Activated CD4-positive, alpha-beta T cell treated with anti-CD3 and anti-CD28 coated beads, Interleukin-2, amount 50 U/mL, for 1 hour (primary cell): ENCODE measurements around the gene RXRA.
A peak's percentile ranks its signal among the peaks of the same experiment; 100 is the strongest.

Experiments used
- DNase-seq: peaks from one replicate; pipeline ENCODE4 v3.0.0-alpha.2; 2020

The RXRA gene

DNA sequence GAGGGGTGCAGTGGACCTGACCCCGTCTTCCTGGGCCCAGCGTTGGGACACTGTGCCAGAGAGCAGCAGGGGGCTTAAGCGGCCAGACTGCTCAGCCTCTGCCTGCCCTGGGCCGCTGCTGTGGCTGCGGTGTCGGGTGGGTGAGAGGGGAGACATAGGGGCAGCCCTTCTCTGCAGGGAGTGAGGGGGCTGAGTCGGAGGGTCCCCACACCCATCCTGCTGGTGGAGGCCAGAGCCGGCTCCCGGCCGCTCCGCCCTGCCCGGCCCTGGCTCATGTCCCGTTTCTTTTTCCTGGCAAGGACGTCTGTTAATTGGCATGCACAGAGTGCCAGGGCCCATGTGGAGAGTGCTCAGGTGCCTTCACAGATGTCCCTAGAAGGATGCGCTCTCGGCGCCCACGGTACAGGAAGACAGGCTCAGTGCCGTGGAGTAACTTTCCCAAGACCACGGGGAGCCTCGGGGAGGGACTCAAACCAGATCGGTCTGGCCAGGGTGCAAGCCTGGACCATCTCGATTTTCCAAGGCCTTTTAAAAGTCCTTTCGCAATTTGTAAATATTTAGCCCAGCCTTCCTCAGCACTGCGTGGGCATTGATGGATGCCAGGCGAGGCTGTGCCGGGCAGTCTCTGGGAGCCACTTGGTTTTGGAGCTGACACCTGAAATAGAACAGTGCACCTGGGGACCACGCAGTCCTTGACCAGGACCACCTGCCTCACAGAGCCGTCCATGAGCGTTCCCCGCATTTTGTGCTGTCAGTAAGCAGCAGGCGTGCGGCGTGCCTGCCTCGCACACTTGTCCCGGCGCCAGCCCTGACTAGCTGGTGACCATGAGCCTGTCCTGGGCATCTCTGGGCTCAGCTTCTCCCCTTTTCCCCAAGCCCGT, 60.9 kb downstream of the RXRA start:
- no peak for DNase-seq

DNA sequence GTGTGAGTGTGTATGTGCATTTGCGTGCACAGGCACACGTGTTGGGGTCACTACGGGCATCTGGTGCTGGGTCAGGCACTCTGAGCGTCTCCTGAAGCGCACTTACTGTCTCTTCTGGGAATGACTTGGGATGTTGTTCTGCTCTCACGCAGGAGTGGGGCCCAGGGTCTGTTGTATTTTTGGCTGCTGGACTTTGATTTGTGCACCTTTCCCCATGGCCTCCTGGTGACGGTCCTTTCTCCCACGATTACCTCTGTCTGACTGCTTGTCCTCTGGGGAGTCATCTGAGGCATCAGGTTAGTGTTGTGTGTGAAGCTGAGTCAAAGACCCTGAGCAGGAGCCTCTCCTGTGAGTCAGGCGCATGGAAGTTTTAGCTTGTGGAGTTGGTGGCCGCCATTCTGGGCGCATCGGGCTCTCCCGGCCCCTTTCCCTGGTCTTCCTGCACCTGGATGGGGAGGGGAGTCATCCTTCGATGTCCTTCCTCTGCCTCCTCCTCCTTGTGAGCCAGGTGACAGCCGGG, 62.1 kb downstream of the RXRA start:
- no peak for DNase-seq

DNA sequence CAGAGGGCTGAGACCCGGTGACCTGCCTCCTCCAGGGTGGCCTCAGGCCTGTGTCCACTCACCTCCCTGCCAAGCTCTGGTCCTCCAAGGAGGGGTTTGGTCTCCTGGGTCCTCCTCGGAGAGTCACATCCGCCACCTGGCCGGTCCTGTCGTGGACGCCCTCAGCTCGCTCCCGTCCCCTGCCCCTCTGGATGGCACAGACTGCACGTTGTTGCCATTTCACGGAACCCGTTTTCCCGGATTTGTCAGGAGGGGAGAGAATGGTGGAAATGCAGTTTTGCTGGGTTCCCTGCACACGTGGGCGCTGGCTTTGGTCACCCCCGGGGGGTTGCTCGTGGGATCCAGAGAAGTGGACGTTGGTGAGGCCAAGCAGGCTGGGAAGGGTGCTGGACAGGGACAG, 62.7 kb downstream of the RXRA start:
- DNase-seq, result no peak

DNA sequence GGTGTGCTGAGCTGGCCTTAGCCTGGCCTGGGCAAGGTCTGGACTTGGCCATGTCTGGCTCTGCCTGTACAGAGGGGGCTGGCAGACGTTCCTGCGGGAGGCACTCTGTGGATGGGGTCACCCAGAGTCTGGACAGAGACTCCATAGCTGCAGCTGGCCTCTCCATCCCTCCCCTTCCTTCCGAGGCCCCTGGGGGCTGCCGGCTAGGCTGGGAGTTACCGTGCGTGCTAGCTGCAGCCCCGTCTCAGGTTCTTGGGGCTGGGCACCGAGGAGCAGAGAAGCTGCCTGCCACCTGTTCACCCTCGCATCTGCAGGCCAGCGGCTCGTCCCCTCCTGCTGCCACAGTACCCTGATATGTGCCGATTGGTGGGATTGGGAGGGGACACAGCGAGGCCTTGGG, 63.4 kb downstream of the RXRA start:
- DNase-seq, result no peak

DNA sequence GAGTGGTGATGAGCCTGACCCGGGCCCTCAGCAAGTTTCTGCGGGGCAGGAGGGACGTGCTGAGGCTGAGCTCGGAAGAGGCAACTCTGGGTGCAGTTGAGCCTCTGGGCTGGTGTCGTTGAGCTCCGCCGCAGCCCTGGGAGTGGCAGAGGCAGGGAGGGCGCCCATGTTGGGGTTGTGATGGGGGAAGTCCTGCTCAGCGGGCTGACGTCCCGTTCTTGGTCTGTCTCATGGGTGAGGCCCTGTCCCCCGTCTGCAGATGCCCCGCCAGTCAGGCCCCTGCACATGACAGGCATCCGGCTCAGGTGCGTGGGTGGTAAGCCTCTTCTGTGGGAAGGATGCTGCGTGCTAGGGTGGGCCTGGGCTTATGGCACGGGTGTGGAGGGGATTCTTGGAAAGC, 64.3 kb downstream of the RXRA start:
- peak; percentile 65 for DNase-seq

DNA sequence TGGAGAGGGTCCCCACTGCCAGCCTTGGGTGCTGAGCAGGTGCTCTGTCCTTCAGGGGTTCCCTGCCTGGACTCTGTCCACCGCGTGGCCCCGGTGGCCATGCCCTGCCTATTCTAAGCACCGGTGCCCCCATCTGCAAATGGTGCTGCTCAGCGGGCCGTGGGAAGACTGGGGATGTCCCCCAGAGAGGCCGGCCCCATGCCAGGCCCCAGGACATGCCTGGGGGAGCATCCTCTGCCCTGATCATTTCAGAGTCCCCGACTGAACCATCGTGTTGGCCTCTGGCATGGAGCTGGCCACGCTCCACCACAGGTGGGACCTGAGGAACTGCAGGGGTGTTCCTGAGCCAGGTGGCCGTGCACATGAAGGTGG, 64.7 kb downstream of the RXRA start:
- DNase-seq, result no peak

DNA sequence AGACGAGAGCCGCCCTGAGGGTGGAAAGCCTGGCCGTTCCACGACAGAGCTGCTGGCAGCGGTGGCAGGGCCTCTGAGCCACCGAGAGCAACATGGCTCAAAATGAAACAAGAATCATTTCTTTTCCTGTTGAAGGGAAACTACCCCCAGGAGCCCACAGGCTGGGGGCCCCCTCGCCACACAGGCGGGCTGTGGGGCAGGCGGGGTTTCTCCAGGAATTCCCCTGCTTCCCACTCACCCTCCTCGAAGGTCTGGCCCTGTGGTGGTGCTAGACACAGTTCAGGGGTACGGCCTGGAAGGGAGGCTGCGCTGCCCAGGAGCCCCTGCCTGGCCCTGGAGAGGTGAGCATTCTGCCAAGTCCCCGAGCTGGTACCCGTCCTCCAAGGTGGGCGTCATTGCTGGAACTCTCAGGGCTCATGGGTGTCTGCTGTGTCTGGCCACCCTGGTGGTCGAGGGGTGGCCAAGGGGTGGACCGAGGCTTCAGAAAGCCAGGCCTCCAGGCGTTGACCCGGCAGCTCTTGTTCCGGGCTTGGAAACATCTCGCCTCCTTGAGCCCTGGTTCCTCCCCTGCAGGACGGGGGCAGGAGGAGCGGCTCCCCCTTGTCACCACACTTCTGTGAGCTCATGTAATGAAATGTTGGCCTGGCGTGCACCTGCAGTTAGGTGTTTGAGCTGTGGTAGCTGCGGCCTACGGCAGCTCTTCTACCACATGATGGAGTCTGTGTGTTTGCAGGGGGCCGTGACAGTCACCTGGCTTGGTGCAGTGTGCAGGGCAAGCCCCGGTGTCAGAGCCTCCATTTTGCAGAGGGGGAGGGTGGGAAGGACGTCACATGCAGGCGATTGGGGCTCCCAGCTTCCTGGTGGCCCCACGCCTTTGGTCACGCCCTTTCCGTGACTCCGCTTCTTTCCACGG, 65.3 kb downstream of the RXRA start:
- peak; percentile 67 for DNase-seq

DNA sequence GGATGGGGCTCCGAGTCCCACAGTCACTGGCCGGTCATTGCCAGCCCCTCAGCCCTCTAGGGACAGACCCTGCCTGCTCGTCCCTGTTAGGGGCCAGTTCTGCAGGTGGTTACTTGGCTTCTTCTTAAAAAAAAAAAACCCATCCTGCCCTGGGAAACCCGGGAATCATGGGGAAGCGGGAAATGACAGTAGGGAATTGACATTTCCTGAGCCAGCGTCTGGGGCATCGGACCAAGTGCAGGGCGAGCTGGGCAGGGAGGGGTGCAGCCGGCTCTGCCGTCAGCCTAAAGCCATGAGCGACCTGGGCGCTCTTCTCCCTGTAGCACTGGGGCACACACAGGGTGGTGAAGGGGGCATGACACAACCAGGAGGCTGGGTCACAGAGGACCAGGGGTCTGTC, 66.6 kb downstream of the RXRA start:
- no peak for DNase-seq

DNA sequence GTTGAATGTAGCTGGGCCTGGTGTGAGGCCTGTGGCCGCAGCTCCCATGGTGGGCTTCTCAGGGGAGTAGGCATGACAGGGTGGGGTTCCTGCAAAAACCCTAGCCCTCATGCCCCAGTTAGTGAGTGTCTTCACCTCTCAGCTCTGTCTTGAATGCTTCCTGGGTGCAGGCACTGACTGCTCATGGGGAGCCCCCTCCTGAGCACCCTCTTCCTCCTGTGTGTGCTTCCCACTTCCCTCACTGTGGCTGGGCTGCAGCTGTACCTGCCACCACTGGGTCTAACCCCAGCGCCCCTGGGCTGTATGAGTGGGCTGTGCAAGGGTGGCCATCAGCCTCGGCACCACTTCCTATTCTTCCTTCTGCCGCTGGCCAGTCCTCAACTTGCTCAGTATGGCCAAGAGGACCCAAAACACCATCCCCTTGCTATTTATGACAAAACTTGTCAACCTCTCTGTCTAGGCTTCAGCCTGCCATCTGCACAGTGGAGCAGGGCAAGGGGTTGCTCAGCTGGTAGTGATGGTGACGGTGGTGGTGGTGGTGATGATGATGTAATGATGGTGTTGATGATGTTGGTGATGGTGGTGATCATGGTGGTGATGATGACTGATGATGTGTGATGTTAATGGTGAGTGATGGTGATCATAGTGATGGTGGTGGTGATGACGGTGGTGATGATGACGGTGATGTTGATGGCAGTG, 67.5 kb downstream of the RXRA start:
- DNase-seq, result no peak

DNA sequence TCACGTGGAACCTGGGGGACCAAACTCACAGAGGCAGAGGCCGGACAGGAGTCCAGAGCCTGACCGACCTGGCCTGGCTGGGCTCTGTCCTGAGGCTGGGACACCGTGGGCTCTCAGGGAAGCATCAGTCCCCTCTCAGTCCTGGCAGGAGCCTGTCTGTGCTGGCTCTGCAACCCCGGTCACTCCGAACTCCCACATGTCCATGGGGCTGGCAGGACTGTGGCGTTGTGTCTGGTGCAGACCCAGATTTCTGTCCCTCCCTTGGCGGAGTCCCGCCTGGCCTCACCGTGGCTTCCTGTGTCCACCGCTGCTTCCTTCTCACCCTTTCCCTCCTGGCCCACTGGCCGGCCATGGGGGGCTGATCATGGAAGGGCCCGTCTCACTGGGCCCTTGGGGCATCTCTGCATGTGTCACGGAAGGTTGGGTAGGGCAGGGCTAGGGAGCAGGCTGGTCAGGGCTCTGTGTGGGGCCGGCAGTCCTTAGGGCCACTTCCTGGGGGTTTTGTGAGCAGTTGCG, 68.8 kb downstream of the RXRA start:
- no peak for DNase-seq

DNA sequence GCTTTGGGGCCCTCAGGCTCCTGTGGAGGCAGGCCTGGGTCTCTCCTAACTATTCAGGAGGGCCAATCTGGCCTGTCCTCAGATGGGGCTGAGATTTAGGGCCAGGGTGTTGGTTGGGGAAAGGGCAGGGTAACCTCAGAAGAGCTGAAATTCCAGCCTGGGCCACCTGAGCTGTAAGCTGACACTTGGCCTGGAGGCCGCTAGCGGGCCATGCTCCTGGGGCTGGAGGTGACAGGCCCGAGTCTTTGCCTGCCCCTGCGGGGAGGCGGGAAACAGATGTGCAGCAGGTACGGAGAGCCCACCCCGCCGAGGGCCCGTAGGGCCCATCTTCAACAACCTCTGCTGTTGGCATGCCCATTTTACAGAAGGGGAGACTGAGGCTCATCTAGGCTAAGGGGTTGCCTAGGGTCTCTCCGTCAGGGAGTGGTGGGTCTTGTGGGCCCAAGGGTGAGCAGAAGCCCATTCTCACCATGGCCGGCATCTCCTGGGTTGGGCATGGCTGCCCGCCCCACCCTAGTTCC, 69.5 kb downstream of the RXRA start:
- DNase-seq, result no peak

DNA sequence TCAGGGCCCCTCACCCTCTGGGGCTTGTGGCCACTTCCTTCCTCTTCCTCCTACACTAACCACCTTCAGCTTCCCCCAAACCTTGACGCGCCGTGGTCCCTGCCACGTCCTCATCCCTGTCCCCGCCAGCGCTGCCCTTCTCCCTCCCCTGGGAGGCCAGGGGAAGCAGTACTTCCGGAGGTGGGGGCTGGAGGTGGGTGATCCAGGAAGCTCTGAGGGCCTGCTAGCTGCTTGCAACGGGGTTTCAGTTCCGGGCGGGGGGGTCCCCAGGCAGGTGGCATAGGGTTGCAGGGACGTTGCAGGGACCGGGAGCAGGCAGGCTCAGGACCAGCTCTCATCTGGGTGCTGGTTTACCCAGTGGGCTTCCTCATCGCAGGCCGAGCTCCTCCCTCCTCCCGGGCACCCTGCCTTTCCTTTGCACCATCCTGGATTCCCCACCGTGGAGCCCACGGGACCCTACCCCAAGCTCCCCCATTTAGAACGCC, 70.0 kb downstream of the RXRA start:
- DNase-seq, result peak; percentile 28

DNA sequence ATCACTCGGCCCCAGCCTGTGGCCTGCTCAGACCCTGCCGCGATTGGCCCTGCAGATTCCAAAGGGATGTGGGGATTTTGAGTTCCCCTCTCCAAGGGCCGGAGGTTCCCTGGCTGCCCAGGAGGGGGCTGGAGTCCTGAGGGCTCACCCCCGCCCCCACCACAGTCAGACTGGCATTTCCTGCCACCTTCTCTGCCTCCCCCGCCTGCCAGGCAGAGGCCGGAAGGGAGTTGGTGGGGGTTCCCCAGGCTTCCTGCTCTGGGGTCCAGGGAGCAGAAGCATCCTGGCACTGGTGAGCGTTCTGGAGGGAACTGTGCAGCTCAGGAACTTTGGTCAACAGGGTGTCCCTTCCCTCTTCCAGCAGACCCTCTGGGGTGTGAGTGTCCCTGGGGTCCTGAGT, 70.6 kb downstream of the RXRA start:
- peak; percentile 34 for DNase-seq

DNA sequence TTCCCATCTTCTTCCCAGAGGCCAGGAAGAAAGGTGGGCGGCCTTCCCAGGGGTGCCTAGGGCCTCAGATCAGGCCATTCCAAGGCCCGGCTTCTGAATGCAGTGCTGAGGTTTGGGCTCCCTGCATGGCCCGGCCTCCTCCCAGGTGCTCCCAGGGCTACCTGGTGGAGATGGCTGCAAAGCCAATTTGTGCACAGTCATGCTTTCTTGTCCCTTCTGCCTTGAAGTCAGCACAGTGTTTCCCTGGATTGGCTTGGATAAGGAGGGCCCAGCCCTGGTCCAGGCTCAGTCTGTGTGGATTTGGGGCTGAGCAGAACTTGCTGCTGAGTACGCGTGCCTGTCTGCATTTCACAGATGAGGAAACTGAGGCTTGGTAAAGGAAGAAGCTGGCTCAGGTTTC, 72.5 kb downstream of the RXRA start:
- no peak for DNase-seq

DNA sequence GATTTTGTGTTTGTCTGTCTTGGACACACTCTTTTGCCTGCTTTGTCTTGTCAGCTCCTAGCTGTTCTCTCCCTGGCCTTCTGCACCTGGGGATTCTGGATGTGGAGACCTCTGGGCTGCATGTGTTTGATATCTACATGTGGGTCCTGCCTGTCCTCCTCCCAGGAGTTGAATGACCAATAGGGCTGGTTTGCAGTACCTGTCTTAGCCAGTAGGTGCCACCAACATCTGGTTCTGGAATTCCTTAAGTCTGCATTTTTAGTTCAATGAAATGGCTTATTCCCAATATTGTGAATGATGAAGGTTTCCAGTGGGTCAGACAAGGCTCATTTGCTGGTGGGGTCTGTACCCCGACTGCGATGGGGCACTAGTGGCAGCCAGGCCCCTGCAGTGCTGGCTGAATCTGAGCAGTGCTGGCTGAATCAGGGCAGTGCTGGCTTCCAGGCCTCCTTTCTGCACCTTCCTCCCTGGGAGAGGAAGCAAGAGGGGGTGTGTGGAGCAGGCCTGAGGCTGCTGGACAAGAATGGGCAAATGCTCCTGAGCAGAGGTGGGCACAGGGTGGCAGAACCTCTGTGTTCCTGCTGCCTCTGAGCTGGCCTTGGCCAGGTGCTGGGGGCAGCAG, 73.3 kb downstream of the RXRA start:
- DNase-seq, result no peak

DNA sequence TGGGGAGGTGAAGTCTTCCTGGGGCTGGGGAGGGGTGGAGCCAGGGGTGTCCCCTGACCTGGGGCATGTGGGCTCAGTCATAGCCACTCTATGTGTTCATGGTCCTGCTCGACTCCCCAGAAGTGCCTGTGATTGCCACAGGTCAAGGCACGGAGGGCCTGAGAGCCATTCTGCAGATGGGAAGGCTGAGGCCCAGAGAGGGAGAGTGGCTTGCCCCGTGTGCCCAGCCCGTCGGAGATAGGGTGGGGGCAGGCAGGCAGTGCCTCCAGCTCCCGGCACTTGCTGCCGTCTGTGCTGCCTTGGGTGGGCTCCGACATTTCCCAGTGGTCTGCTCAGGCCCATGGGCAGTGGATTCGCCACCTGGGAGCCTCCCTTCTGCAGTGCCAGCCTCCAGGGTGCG, 74.0 kb downstream of the RXRA start:
- no peak for DNase-seq

DNA sequence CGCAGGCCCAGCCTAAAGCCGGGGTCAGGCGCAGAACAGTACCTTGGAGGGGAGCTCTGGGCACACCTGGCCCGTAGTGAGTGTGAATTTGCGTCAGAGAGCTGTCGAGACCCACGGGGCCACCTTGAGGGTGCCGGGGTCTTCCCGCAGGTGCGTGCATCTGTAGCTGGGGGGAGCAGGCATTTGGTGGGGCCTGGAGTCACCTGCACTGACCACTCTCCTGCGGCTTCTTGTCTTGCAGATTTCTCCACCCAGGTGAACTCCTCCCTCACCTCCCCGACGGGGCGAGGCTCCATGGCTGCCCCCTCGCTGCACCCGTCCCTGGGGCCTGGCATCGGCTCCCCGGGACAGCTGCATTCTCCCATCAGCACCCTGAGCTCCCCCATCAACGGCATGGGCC, 75.1 kb downstream of the RXRA start:
- no peak for DNase-seq

DNA sequence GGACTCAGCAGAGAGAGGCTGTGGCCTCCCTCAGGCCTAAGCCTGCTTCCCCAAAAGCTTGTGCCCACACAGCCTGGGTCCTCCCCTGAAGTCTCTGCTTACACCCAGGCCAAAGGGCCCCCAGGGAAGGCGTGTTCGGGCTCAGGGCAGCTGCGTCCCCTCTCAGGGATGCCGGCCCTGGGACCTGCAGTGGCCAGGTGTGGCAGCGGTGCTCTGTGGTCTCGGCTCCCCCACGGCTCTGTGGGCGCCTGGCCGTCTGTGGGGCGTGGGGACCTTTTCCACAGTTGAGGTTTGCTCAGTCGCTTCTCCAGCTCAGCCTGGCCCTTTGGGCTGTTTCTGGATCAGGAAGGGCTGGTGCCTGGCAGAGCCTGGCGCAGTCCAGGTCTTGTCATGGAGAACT, 75.9 kb downstream of the RXRA start:
- no peak for DNase-seq

DNA sequence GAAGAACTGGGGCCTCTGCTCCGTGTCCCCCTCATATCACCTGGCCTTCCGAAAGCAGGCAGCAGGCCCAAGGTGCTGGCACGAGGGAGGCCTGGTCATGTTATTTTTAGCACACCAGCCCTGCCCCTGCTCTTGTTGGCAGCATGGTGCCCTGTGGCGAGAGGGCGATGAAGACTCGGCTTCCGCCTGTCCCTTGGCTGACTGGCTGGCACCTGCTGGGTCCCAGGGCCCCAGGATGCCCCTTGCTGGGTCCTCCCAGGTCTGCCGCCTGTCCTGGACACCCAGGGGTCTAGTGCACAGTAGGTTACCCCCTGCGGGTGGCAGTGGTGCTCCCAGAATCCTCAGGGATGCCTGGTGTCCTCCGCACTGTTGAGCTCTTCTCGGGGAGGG, 77.0 kb downstream of the RXRA start:
- no peak for DNase-seq

DNA sequence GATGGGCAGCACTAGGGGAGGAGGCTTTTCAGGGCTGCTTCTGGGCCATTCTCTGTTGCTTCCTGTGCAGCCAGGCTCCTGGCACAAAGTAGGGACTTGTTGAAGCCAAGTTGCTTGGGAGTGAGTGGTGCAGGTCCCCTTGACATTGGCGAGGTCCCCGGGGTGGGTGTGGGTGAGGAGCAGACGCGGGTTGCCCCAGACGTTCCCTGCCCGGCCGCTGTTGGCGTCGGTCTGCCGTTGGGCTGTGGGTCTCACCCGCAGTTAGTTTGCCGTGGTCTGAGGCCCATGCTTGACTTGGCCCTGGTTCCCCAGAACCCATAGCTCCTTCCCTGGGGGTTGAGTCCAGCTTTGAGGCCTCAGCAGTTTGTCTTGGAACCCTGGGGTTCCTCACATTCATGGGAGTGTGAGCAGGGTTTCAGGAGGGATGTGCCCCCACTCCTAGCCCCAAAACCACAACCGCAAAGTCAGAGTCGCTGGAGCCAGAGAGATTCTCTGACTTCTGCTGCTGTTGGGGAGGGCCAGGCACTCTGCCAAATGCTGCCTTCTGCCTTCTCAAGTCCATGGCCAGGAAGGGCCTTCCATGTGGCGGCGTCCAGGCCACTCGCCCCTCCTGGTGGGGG, 77.5 kb downstream of the RXRA start:
- peak; percentile 26 for DNase-seq
